Kidney (tissue), 14 donors: ENCODE measurements around the gene GPRC5B. TPM values are rescaled to one million over a fixed set of nuclear protein-coding genes. Genes with fewer than 3 reads are reported as not detected.

ENCODE experiments used
- DNase-seq, 5 donors: peaks; one replicate each; pipeline ENCODE4 v3.0.0-alpha.2; 2013 to 2020
- FAIRE-seq: peaks from 2 replicates; lab custom pipeline; 2012; peaks lifted over from hg19 to GRCh38; lab: Jason Lieb, UNC
- H3K27ac ChIP-seq, 2 donors: one replicate each; pipeline ENCODE4 v1.7.0; 2013; ENCODE audit warnings: low read depth in 2 of 2, low read length in 2 of 2, inconsistent platforms in 1 of 2
- H3K27me3 ChIP-seq: one replicate; pipeline ENCODE4 v1.7.1; 2013; ENCODE audit warnings: low read length, inconsistent platforms; ENCODE audit not compliant: control insufficient read depth, insufficient read depth
- H3K36me3 ChIP-seq, 3 donors: one replicate each; pipeline versions ENCODE4 v1.7.0 to v1.7.1; 2013; ENCODE audit warnings: low read length in 3 of 3, control low read depth in 1 of 3, inconsistent platforms in 1 of 3; ENCODE audit not compliant: insufficient read depth in 3 of 3, control insufficient read depth in 2 of 3
- H3K4me1 ChIP-seq, 3 donors: one replicate each; pipeline versions ENCODE4 v1.7.0 to v1.7.1; 2013; ENCODE audit warnings: low read length in 3 of 3, inconsistent platforms in 1 of 3, low read depth in 1 of 3; ENCODE audit not compliant: control insufficient read depth in 2 of 3, insufficient read depth in 2 of 3
- H3K4me3 ChIP-seq, 3 donors: one replicate each; pipeline versions ENCODE4 v1.7.0 to v1.8.1; 2013; ENCODE audit warnings: low read length in 3 of 3, control low read depth in 1 of 3, inconsistent platforms in 1 of 3
- H3K9ac ChIP-seq, 3 donors: one replicate each; pipeline versions ENCODE4 v1.7.0 to v1.7.1; 2013; ENCODE audit warnings: low read length in 3 of 3, control low read depth in 1 of 3, inconsistent platforms in 1 of 3
- H3K9me3 ChIP-seq, 3 donors: one replicate each; pipeline versions ENCODE4 v1.7.0 to v1.7.1; 2013; ENCODE audit warnings: low read length in 3 of 3, control low read depth in 1 of 3, inconsistent platforms in 1 of 3; ENCODE audit not compliant: control insufficient read depth in 2 of 3, insufficient read depth in 1 of 3
- intact Hi-C: fragments of 100-400 bp; cut with DNase I; formaldehyde crosslinking; loops from one replicate; pipeline ENCODE4 v1.11.1; 2022
- polyA plus RNA-seq: library from polyadenylated mRNA; stranded (reverse); fragments of 350-450 nt; fragmentation: Illumina TruSeq; extraction: RNeasy Lipid Tissue Mini Kit (QIAGEN cat#74804); gene quantifications from one replicate; pipeline ENCODE4 v1.2.3, GENCODE V29; 2014; ENCODE audit warnings: low read depth, low replicate concordance; ENCODE audit not compliant: insufficient read depth
- total RNA-seq: library from RNA; stranded (reverse); fragmentation: NEBNext Ultra II Directional; extraction: Animal tissue kit (Norgen Biotek cat#: 25700); gene quantifications from one replicate; pipeline ENCODE4 v1.2.1, GENCODE V29; 2021
- TF ChIP-seq, protein P1 (sequence below): IDR thresholded peaks from 3 replicates; pipeline ENCODE4 v1.5.1; 2012; ENCODE audit warnings: mild to moderate bottlenecking, moderate library complexity, borderline replicate concordance; ENCODE audit not compliant: insufficient read depth; ENCODE audit errors: extremely low read depth
- donor health status: control.
- donor health status: control.
- donor health status: control.
- donor health status: control.
- donor health status: control.
- donor health status: DM: yes; HTN: yes; CAD: no.
- donor health status: Normal renal cell carcinoma (clear cell type).

The GPRC5B gene
- total and polyA plus RNA-seq, 2 donors from 2014 or later: 53.1 to 66.3 TPM

GRCh38 chr16:19854543-19854876, 30.1 kb downstream of the GPRC5B start:
- intact Hi-C loops: no loop called here
- no peaks in the 10 kb centered on the region for H3K27me3 ChIP-seq
- H3K36me3 ChIP-seq: peaks cover 0 to 10% (median 6%) of the 10 kb centered on the region in 3 donors
- no peak for DNase-seq
- FAIRE-seq: no peak
- TF ChIP-seq, protein P1, sequence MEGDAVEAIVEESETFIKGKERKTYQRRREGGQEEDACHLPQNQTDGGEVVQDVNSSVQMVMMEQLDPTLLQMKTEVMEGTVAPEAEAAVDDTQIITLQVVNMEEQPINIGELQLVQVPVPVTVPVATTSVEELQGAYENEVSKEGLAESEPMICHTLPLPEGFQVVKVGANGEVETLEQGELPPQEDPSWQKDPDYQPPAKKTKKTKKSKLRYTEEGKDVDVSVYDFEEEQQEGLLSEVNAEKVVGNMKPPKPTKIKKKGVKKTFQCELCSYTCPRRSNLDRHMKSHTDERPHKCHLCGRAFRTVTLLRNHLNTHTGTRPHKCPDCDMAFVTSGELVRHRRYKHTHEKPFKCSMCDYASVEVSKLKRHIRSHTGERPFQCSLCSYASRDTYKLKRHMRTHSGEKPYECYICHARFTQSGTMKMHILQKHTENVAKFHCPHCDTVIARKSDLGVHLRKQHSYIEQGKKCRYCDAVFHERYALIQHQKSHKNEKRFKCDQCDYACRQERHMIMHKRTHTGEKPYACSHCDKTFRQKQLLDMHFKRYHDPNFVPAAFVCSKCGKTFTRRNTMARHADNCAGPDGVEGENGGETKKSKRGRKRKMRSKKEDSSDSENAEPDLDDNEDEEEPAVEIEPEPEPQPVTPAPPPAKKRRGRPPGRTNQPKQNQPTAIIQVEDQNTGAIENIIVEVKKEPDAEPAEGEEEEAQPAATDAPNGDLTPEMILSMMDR: no peak
- peak overlapping the region in 1 of 2 donors; percentile 24 for H3K27ac ChIP-seq
- no peaks in the 10 kb centered on the region for H3K9me3 ChIP-seq
- H3K9ac ChIP-seq: no peak overlapping the region
- peaks cover 0 to 12% (median 3%) of the 10 kb centered on the region in 3 donors for H3K4me1 ChIP-seq
- no peak overlapping the region for H3K4me3 ChIP-seq

DNA sequence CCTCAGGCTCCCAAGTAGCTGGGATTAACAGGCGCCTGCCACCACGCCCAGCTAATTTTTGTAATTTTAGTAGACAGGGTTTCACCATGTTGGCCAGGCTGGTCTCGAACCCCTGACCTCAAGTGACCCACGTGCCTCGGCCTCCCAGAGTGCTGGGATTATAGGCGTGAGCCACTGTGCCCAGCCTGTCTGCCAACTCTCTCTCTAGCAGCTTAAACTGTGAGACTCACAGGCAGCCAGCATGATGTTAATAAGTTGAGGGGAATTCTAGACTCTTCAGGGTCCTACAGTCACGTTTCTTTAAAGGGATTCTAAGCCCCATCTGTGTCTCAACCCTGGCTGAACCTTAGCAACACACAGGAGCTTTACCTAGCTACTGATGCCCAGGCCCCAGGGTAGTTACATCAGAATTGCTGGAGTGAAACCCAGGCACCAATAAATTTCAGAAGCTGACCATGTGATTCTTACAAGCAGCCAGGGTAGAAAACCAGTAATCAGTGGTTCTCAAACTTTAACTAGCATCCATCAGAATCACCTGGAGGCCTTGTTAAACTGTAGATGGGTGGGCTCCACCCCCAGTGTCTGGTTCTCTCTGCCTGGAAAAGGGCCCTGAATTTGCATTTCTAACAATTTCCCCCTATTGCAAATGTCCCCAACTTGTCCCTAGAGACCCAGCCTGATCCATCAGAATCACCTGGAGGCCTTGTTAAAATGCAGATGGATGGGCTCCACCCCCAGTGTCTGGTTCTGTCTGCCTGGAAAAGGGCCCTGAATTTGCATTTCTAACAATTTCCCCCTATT, 30.7 kb downstream of the GPRC5B start:
- Histone ChIP-seq H3K9me3 (no peaks in the 10 kb centered on the region), H3K36me3 (peaks cover 0 to 4% (median 4%) of the 10 kb centered on the region in 3 donors), H3K27ac (peak overlapping the region; percentile 37 to 60), H3K4me3 (no peak overlapping the region), H3K4me1 (peaks cover 0 to 12% (median 3%) of the 10 kb centered on the region in 3 donors), H3K9ac (peak overlapping the region in 1 of 3 donors; percentile 13), H3K27me3 (no peaks in the 10 kb centered on the region)
- intact Hi-C loops: no loop called here
- FAIRE-seq: no peak
- DNase-seq: peak in 3 of 5 donors; percentile 70 to 87 (median 84)
- TF ChIP-seq, protein P1: no peak

DNA sequence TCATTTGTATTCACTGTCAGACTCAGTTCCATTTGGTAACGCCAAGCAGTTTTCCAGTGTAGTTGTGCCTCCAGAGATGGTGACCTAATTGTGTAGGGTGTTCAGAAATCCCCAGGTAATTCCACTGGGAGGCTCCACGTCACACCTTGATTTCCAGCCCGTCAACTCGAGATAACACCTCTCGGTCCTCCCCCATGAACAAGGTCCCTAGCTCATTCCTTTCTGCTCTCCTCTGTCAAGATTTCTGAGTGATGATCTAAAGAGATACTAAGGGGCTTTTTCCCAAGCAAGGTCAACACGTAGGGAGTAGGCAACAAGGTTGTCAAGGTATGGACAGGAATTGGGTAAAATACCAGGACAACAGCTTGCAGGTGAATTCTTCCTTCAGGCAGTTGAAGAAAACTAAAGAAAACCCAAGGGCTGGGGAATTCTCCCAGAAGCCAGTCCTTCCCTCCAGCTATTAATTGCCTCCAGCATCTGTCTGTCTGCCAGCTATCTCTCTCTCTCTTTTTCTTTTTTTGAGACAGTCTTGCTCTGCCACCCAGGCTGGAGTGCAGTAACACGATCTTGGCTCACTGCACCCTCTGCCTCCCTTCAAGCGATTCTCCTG, 31.4 kb downstream of the GPRC5B start:
- intact Hi-C loops: no loop called here
- Histone ChIP-seq H3K36me3 (peaks cover 0 to 4% (median 0%) of the 10 kb centered on the region in 3 donors), H3K9ac (peak overlapping the region in 1 of 3 donors; percentile 13), H3K27me3 (no peaks in the 10 kb centered on the region), H3K4me1 (peaks cover 0 to 12% (median 3%) of the 10 kb centered on the region in 3 donors), H3K27ac (peak overlapping the region; percentile 37 to 60), H3K9me3 (no peaks in the 10 kb centered on the region), H3K4me3 (no peak overlapping the region)
- no peak for DNase-seq
- TF ChIP-seq, protein P1: no peak
- no peak for FAIRE-seq
